Non-pigmented ciliary epithelial cell (primary cell): Measurements from ENCODE around the gene TNFRSF21.
"Not testable (repeated sequence)": the region's sequence is repeated elsewhere in the genome, so short reads cannot be mapped to it uniquely, and the experiment has no call there.

ENCODE experiments used
- DNase-seq: peaks from one replicate; pipeline ENCODE4 v3.0.0-alpha.2; 2010; ENCODE audit warnings: low read depth

The TNFRSF21 gene

GRCh38 chr6:47309291-47310130, at the start of gene TNFRSF21:
Gene TNFRSF21, minus strand, starts transcription at chr6:47309905. Its CDS starts 394 bp downstream, at chr6:47309511.
- DNase-seq = peak; percentile 55

DNA sequence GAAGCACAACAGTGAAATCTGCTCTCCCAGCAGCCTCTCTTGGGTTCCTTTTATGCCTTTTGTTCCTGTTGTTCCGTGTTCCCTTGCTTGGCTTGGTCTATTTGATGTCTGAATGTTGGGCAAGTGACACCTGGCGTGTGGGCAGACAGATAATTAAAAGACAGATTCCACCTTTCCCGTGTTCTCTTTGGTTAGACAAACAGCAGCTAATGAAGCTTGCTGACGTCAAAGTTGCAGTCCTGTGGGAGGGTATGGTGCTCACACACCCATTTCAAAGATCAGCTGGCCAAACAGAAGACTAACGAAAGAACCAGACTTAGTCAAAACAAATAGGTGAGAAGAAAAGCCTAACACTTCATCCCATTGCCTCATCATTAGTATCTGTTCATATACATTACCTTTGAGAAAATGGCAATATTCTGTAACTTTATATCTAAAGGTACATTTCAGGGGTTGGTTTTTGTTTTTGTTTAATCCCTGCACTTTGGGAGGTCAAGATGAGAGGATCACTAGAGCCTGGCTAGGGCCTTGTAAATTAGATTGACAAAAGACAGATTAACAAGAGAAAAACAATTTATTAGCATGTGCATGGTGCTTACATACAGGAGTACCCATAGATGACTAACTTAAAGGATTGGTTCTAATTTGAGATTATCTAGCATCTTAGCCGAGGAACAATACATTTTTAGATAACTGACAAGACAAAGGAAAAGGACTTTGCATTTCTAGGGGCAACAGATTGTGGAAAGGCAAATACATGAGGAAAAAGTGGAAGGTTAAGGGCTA, 48.9 kb upstream of the TNFRSF21 start:
- DNase-seq = no peak

GRCh38 chr6:47357827-47358226, 48.1 kb upstream of the TNFRSF21 start:
- DNase-seq = no peak

DNA sequence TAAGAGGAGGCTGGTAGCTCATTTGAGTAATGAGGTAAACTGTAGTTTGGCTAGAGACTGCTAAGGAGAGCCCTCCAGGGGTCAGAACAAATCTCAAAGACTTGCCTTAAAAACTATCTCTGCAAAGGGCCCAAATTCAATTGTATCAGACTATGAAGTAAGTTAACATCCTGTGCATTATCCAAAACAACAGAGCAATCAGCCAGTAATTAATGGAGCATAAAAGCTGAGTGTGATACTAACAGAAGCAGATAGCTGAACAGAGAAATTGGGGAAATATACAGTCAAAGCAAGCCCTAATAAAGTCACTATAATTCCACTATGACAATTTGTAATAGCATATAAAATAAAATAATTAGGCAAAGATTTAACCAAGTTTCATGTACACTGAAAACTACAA, 45.8 kb upstream of the TNFRSF21 start:
- DNase-seq = no peak

GRCh38 chr6:47353871-47354270, 44.2 kb upstream of the TNFRSF21 start:
- DNase-seq = no peak

- DNase-seq = no peak
These were observed 43.3 kb upstream of the TNFRSF21 start for GRCh38 chr6:47352966-47353365.

GRCh38 chr6:47352194-47352920, 42.7 kb upstream of the TNFRSF21 start:
- no peak for DNase-seq

- DNase-seq = no peak
These were observed 41.9 kb upstream of the TNFRSF21 start for GRCh38 chr6:47351621-47352020.

DNA sequence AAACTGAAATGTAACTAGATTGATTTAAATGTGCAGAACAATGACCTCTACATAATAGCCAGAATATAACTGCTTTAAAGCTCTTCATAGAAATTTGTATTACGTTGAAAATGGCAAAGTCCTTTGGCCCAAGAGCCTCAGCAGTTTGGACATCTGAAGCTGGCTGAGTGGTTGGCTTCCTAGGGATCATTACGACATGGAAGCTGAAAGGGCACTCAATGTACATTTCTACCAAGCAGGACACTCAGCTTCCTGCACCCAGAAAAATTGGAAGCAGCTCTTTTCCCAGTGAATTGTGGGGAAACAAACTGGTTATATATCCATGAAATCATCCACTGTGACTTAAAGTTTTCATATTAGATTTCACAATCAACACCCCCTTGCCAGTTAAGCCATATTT, 40.2 kb upstream of the TNFRSF21 start:
- DNase-seq = no peak

DNA sequence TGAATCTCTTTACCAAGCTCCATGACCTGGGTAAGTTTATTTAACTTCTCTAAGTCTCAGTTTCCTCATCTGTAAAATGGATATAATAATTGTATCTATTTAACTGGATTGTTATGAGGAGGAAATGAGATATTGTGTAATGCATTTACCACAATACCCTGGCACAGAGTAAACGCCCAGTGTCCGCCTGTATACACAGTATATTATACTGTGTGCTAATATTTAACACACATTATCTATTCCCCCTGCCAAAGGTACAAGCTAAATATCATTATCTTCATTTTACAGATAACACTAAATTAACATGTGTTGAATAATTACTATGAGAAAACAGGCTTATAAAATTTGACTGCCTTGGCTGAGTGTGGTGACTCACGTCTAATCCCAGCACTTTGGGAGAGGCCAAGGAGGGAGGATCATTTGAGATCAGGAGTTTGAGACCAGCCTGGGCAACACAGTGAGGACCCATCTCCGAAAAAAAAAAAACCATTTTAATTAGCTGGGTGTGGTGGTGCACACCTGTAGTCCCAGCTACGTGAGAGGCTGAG, 38.7 kb upstream of the TNFRSF21 start:
- no peak for DNase-seq

DNA sequence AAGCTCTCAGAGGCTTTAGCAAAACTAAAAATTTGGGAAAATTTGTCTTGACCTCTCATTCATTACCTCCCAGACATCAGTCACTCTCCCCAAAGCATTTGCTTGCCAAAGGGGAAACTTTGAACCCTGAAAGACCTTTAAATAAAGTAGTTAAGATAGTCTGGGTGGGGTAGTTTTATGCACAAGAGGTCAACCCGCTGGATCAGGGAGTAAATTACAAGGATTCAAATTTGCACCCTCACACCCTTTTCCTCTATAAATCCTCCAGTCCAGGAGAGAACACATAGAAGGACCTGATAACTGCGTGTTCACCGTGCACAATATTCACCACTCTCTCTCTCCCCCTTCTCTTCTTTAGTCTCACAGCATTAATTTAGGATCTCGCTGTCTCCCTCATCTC, 36.1 kb upstream of the TNFRSF21 start:
- no peak for DNase-seq

GRCh38 chr6:47344022-47344421, 34.3 kb upstream of the TNFRSF21 start:
- DNase-seq = no peak

GRCh38 chr6:47343600-47343999, 33.9 kb upstream of the TNFRSF21 start:
- DNase-seq = no peak

- DNase-seq = no peak
These were observed 33.1 kb upstream of the TNFRSF21 start for GRCh38 chr6:47342824-47343223.

- no peak for DNase-seq
These were observed 27.8 kb upstream of the TNFRSF21 start for GRCh38 chr6:47337519-47337918.

- no peak for DNase-seq
These were observed 26.6 kb upstream of the TNFRSF21 start for GRCh38 chr6:47336334-47336733.

- no peak for DNase-seq
These were observed 25.8 kb upstream of the TNFRSF21 start for GRCh38 chr6:47335466-47335865.

DNA sequence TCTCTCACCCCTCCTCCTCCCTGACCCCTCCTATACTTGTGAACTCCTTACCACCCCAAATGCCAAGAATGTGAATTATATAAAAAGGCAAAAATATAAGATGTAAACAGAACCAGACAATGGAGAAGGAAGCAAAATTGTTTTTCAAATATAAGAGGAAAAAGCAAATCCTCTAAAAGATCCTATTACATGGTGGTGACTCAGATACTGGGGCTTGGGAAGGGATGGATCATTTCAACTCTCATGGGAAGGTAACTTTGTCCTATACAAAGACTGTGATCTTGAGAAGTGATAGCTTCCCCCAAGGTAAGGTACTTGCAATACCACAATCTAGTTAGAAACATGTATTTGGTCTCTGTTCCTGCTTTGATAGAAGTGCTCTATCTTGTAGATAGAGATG, 24.6 kb upstream of the TNFRSF21 start:
- DNase-seq = no peak

GRCh38 chr6:47328606-47329005, 18.9 kb upstream of the TNFRSF21 start:
- DNase-seq = not testable (repeated sequence)

DNA sequence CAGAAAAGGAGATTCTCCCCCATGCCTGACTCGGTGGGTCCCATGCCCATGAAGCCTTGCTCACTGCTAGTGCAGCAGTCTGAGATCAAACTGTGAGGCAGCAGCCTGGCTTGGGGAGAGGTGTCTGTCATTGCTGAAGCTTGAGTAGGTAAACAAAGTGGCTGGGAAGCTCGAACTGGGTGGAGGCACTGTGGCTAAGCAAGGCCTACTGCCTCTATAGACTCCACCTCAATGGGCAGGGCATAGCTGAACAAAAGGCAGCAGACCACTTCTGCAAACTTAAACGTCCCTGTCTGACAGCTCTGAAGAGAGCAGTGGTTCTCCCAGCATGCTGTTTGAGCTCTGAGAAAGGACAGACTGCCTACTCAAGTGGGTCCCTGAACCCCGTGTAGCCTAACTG, 18.4 kb upstream of the TNFRSF21 start:
- DNase-seq = not testable (repeated sequence)

- DNase-seq = no peak
These were observed 14.2 kb upstream of the TNFRSF21 start for GRCh38 chr6:47323887-47324286.

- no peak for DNase-seq
These were observed 13.6 kb upstream of the TNFRSF21 start for GRCh38 chr6:47323321-47323720.
